HepG2 (cell line): ENCODE results near the gene FLOT2. TPM values are rescaled to one million over a fixed set of nuclear protein-coding genes. Genes with fewer than 3 reads are reported as not detected.

Experiments used
- ATF1 ChIP-seq: IDR thresholded peaks from 2 replicates; pipeline ENCODE4 v1.6.1; 2016; ENCODE audit warnings: mild to moderate bottlenecking, control low read depth
- GMEB2 ChIP-seq: IDR thresholded peaks from 2 replicates; pipeline ENCODE4 v1.6.1; 2016; ENCODE audit warnings: missing biosample characterization, missing genetic modification reagents, low read depth
- HMGXB4 ChIP-seq, 2 experiments: sonication (generic) in 1 of 2; formaldehyde crosslinking in 1 of 2; IDR thresholded peaks; 2 replicates each; pipeline versions ENCODE4 v1.4.0 to v1.6.1; 2018 to 2020; ENCODE audit warnings: missing genetic modification reagents in 2 of 2, borderline replicate concordance in 1 of 2, low read depth in 1 of 2, mild to moderate bottlenecking in 1 of 2, missing biosample characterization in 1 of 2
- REPIN1 ChIP-seq: sonication (generic); formaldehyde crosslinking; IDR thresholded peaks from 2 replicates; pipeline ENCODE4 v1.8.0; 2022; ENCODE audit warnings: missing genetic modification reagents, low read depth, mild to moderate bottlenecking, borderline replicate concordance
- SP4 ChIP-seq: sonication (generic); formaldehyde crosslinking; IDR thresholded peaks from 2 replicates; pipeline ENCODE4 v1.8.1; 2023; ENCODE audit warnings: mild to moderate bottlenecking, missing genetic modification reagents
- SPEN ChIP-seq: sonication (generic); formaldehyde crosslinking; IDR thresholded peaks from 2 replicates; pipeline ENCODE4 v1.5.1; 2020; ENCODE audit warnings: low read depth, mild to moderate bottlenecking, missing genetic modification reagents
- SUZ12 ChIP-seq: fragments of 150-350 bp; IDR thresholded peaks from 2 replicates; pipeline ENCODE4 v1.6.1; 2014; ENCODE audit warnings: low read depth, low read length
- THAP9 ChIP-seq: sonication (generic); formaldehyde crosslinking; IDR thresholded peaks from 2 replicates; pipeline ENCODE4; 2020; ENCODE audit warnings: missing genetic modification reagents, mild to moderate bottlenecking, borderline replicate concordance
- TMF1 ChIP-seq: sonication (generic); formaldehyde crosslinking; IDR thresholded peaks from 2 replicates; pipeline ENCODE4 v1.8.1; 2022; ENCODE audit warnings: low read depth, missing genetic modification reagents
- ZFP91 ChIP-seq: sonication (generic); formaldehyde crosslinking; IDR thresholded peaks from 2 replicates; pipeline ENCODE4 v1.9.0; 2022; ENCODE audit warnings: missing genetic modification reagents, mild to moderate bottlenecking, borderline replicate concordance
- ZNF256 ChIP-seq: sonication (generic); formaldehyde crosslinking; conservative IDR thresholded peaks from 2 replicates; pipeline ENCODE4 v1.4.0; 2020; ENCODE audit warnings: missing genetic modification reagents
- ZNF264 ChIP-seq: sonication (generic); formaldehyde crosslinking; IDR thresholded peaks from 2 replicates; pipeline ENCODE4 v1.4.0; 2020; ENCODE audit warnings: missing genetic modification reagents
- ZNF280D ChIP-seq: sonication (generic); formaldehyde crosslinking; IDR thresholded peaks from 2 replicates; pipeline ENCODE4 v1.5.1; 2020; ENCODE audit warnings: mild to moderate bottlenecking, missing genetic modification reagents
- ZNF441 ChIP-seq: sonication (generic); formaldehyde crosslinking; IDR thresholded peaks from 2 replicates; pipeline ENCODE4 v1.7.0; 2021; ENCODE audit warnings: missing genetic modification reagents, borderline replicate concordance
- ZNF782 ChIP-seq: sonication (generic); formaldehyde crosslinking; IDR thresholded peaks from 2 replicates; pipeline ENCODE4 v1.4.0; 2020; ENCODE audit warnings: missing genetic modification reagents, mild to moderate bottlenecking, borderline replicate concordance
- polyA plus RNA-seq, 8 experiments: library from polyadenylated mRNA; depleted of rRNA in 3 of 8; stranded (reverse) in 7 of 8; unstranded in 1 of 8; fragments of >200 nt; fragmentation: Illumina TruSeq in 4 of 8; extraction: Trizol in 4 of 8; gene quantifications; 2 replicates each; pipeline versions ENCODE4 v1.2.1 to v1.2.3, GENCODE V29; 2011 to 2016; ENCODE audit warnings: low read depth in 4 of 8, missing spikeins in 1 of 8, mixed read lengths in 1 of 8; ENCODE audit not compliant: insufficient read depth in 1 of 8
- total RNA-seq, 5 experiments: library from RNA; depleted of rRNA; stranded (reverse); fragments of >200 nt; fragmentation: Illumina TruSeq; extraction: Trizol; gene quantifications; 2 replicates each; pipeline ENCODE4 v1.2.3, GENCODE V29; 2016; ENCODE audit warnings: low read depth in 1 of 5

Gene FLOT2
- total and polyA plus RNA-seq, 2 of the 13 experiments (the other 11 are each of a cell fraction or from before 2014, with no cell fraction given): 54.3 to 54.5 TPM

- peak; percentile 35 to 62; a peak in 2 of 4 replicates for TF ChIP-seq HMGXB4 (CRISPR knock-in tag; IDR thresholded peaks at IDR 0.05; ENCODE audit: borderline replicate concordance in 1 of 2, low read depth in 1 of 2)
- TF ChIP-seq ZNF441: peak; percentile 18; the same call in 1 of the 2 replicates
- peak; percentile 36; the same call in 1 of the 2 replicates for TF ChIP-seq ZNF264
- TF ChIP-seq SPEN (CRISPR knock-in tag): peak; percentile 22; the same call in 1 of the 2 replicates
- peak; percentile 81; the same call in 1 of the 2 replicates for TF ChIP-seq ZFP91 (CRISPR knock-in tag)
- TF ChIP-seq ZNF256 (CRISPR knock-in tag): peak; percentile 75; the same call in 1 of the 2 replicates
- TF ChIP-seq ZNF280D (CRISPR knock-in tag): peak; percentile 42; the same call in 1 of the 2 replicates
- no peak for TF ChIP-seq GMEB2 (CRISPR knock-in tag)
- peak; percentile 70; the same call in 1 of the 2 replicates for TF ChIP-seq ATF1 (CRISPR knock-in tag)
- no peak; the same call in 1 of the 2 replicates for TF ChIP-seq SP4 (CRISPR knock-in tag)
- TF ChIP-seq THAP9: peak; percentile 97
- no peak for TF ChIP-seq TMF1
- TF ChIP-seq SUZ12: peak; percentile 30; the same call in 1 of the 2 replicates
- no peak for TF ChIP-seq ZNF782
- no peak for TF ChIP-seq REPIN1 (CRISPR knock-in tag)
These were observed 42.8 kb downstream of the FLOT2 start, which contains the start of gene ERAL1 (continued) for GRCh38 chr17:28854457-28855335.
